AG10803 (cell line): Measurements from ENCODE around the gene SLC25A43.

Source experiments
- DNase-seq: peaks from one replicate; pipeline ENCODE4 v3.0.0; 2010; ENCODE audit warnings: low read depth
- H3K4me3 ChIP-seq: 2 replicates; pipeline ENCODE4 v1.5.1; 2011; ENCODE audit warnings: mild to moderate bottlenecking, low read length, control low read depth
- CTCF ChIP-seq: conservative IDR thresholded peaks from 2 replicates; pipeline ENCODE4 v1.5.1; 2011; ENCODE audit warnings: mild to moderate bottlenecking, low read length, control low read depth, inconsistent platforms

SLC25A43 gene

GRCh38 chrX:119410027-119410819 is 11.1 kb downstream of the SLC25A43 start:
- no peak overlapping the region for H3K4me3 ChIP-seq
- peak; percentile 93 for DNase-seq
- TF ChIP-seq CTCF = no peak

GRCh38 chrX:119410854-119411253 is 11.7 kb downstream of the SLC25A43 start:
- DNase-seq = no peak
- H3K4me3 ChIP-seq = no peak overlapping the region
- no peak for TF ChIP-seq CTCF

GRCh38 chrX:119411959-119412358 is 12.8 kb downstream of the SLC25A43 start:
- TF ChIP-seq CTCF = no peak
- DNase-seq = no peak
- no peak overlapping the region for H3K4me3 ChIP-seq

GRCh38 chrX:119417376-119417775 is 18.2 kb downstream of the SLC25A43 start:
- DNase-seq = no peak
- no peak for TF ChIP-seq CTCF
- H3K4me3 ChIP-seq = no peak overlapping the region

GRCh38 chrX:119417842-119418241 is 18.7 kb downstream of the SLC25A43 start:
- DNase-seq = no peak
- no peak overlapping the region for H3K4me3 ChIP-seq
- TF ChIP-seq CTCF = peak; percentile 22

GRCh38 chrX:119419146-119419545 is 20.0 kb downstream of the SLC25A43 start:
- DNase-seq = no peak
- TF ChIP-seq CTCF = no peak
- no peak overlapping the region for H3K4me3 ChIP-seq

- no peak for TF ChIP-seq CTCF
- H3K4me3 ChIP-seq = no peak overlapping the region
- no peak for DNase-seq
These were observed 20.8 kb downstream of the SLC25A43 start for GRCh38 chrX:119419898-119420297.
